H1 (cell line): ENCODE data around the gene KLHL28. TPM values are rescaled to one million over a fixed set of nuclear protein-coding genes. Genes with fewer than 3 reads are reported as not detected.

ENCODE experiments used
- BRCA1 ChIP-seq: IDR thresholded peaks from 2 replicates; pipeline ENCODE4 v1.6.1; 2012; ENCODE audit warnings: low read depth, low read length, improper control_type of control experiment
- CBX5 ChIP-seq: fragments of 300-800, 300-1000 bp; sonication (generic); IDR thresholded peaks from 2 replicates; pipeline ENCODE4 v1.7.1; 2016; ENCODE audit warnings: antibody characterized with exemption, low read length, low read depth
- EGR1 ChIP-seq: IDR thresholded peaks from 2 replicates; pipeline ENCODE4 v1.6.1; 2011; ENCODE audit warnings: low read depth, low read length, borderline replicate concordance
- KDM4A ChIP-seq: IDR thresholded peaks from one replicate; pipeline ENCODE4 v1.7.1; 2012; ENCODE audit warnings: low read depth, mild to moderate bottlenecking, moderate library complexity, low read length, inconsistent platforms; ENCODE audit not compliant: severe bottlenecking
- POU5F1 ChIP-seq: IDR thresholded peaks from 2 replicates; pipeline ENCODE4 v1.6.1; 2011; ENCODE audit warnings: low read depth, mild to moderate bottlenecking, low read length, moderate library complexity
- polyA plus RNA-seq, 7 experiments: library from polyadenylated mRNA; depleted of rRNA in 3 of 7; stranded (reverse) in 5 of 7; unstranded in 2 of 7; fragments of >200 nt in 5 of 7; fragments of 200-250 nt in 2 of 7; gene quantifications; 1 replicate in 5 of 7; 2 replicates in 1 of 7; 4 replicates in 1 of 7; pipeline versions ENCODE4 v1.2.1 to v1.2.3, GENCODE V29; 2011 to 2013; ENCODE audit warnings: missing spikeins in 2 of 7, mixed read lengths in 2 of 7
- total RNA-seq: library from RNA; stranded (reverse); fragmentation: NEBNext Ultra II Directional; extraction: Animal tissue kit (Norgen Biotek cat#: 25700); gene quantifications from 2 replicates; pipeline ENCODE4 v1.2.1, GENCODE V29; 2021

Gene KLHL28
- total and polyA plus RNA-seq, 2 of the 8 experiments (the other 6 are each of a cell fraction or from before 2014, with no cell fraction given) = 3.3 to 10.5 TPM

- TF ChIP-seq POU5F1 (no peak), EGR1 (no peak), KDM4A (no peak), CBX5 (no peak), BRCA1 (no peak)
These were observed 5.0 kb upstream of the KLHL28 start (continued) for GRCh38 chr14:44966601-44967336.
